Measurements from ENCODE around the gene RNF25. TPM values are rescaled to one million over a fixed set of nuclear protein-coding genes. Genes with fewer than 3 reads are reported as not detected.

RNF25 gene
- total and polyA plus RNA-seq, 3 donors from 2014 or later: 26.0 to 57.8 (median 36.0) TPM

GRCh38 chr2:218644721-218645120 lies 27.1 kb downstream of the RNF25 start:
- no peaks in the 10 kb centered on the region for H3K36me3 ChIP-seq (ENCODE audit: low read depth, missing control alignments)
- H3K4me3 ChIP-seq: no peak overlapping the region
- DNase-seq: no peak
- no peak for TF ChIP-seq POLR2A (IDR thresholded peaks at IDR 0.05)
- peak in 1 of 3 experiments; percentile 8 for TF ChIP-seq CTCF (IDR thresholded peaks at IDR 0.05)
- H3K27me3 ChIP-seq: no peaks in the 10 kb centered on the region
- no peaks in the 10 kb centered on the region for H3K4me1 ChIP-seq
- WGBS, 2 donors: 89 to 91% methylated on average over 11 of the region's 11 CpGs
- no peak overlapping the region for H3K27ac ChIP-seq
- intact Hi-C loops (cut with DNase I; ENCODE audit: low total_unique reads): no loop called here
- H3K9me3 ChIP-seq: no peaks in the 10 kb centered on the region

- H3K27ac ChIP-seq: no peak overlapping the region
- no peak overlapping the region for H3K4me3 ChIP-seq
- no peak for TF ChIP-seq CTCF (IDR thresholded peaks at IDR 0.05)
- TF ChIP-seq POLR2A (IDR thresholded peaks at IDR 0.05): no peak
- H3K4me1 ChIP-seq: no peaks in the 10 kb centered on the region
- no peaks in the 10 kb centered on the region for H3K27me3 ChIP-seq
- intact Hi-C loops (cut with DNase I; ENCODE audit: low total_unique reads): no loop called here
- WGBS, 2 donors: 89 to 93% methylated on average over 3 to 9 of the region's 10 CpGs
- no peaks in the 10 kb centered on the region for H3K36me3 ChIP-seq (ENCODE audit: low read depth, missing control alignments)
- H3K9me3 ChIP-seq: no peaks in the 10 kb centered on the region
- DNase-seq: no peak
Measured at GRCh38 chr2:218643751-218644310, 28.0 kb downstream of the RNF25 start.

- intact Hi-C loops (cut with DNase I; ENCODE audit: low total_unique reads): no loop called here
- no peaks in the 10 kb centered on the region for H3K9me3 ChIP-seq
- 85 to 93% methylated on average over 12 to 16 of the region's 17 CpGs for WGBS, 2 donors
- H3K4me3 ChIP-seq: no peak overlapping the region
- no peaks in the 10 kb centered on the region for H3K36me3 ChIP-seq (ENCODE audit: low read depth, missing control alignments)
- no peak for DNase-seq
- no peak overlapping the region for H3K27ac ChIP-seq
- TF ChIP-seq CTCF (IDR thresholded peaks at IDR 0.05) (no peak), POLR2A (IDR thresholded peaks at IDR 0.05) (no peak)
- no peaks in the 10 kb centered on the region for H3K27me3 ChIP-seq
- no peaks in the 10 kb centered on the region for H3K4me1 ChIP-seq
Measured at GRCh38 chr2:218642786-218643185, 29.0 kb downstream of the RNF25 start.

GRCh38 chr2:218642121-218642656 lies 29.6 kb downstream of the RNF25 start:
- Histone ChIP-seq H3K9me3 (no peaks in the 10 kb centered on the region), H3K4me1 (no peaks in the 10 kb centered on the region), H3K27me3 (no peaks in the 10 kb centered on the region), H3K4me3 (no peak overlapping the region), H3K27ac (no peak overlapping the region), H3K36me3 (ENCODE audit: low read depth, missing control alignments) (no peaks in the 10 kb centered on the region)
- 93 to 98% methylated on average over 6 to 17 of the region's 18 CpGs for WGBS, 2 donors
- no peak for DNase-seq
- TF ChIP-seq POLR2A (IDR thresholded peaks at IDR 0.05): no peak
- TF ChIP-seq CTCF (IDR thresholded peaks at IDR 0.05): no peak
- intact Hi-C loops (cut with DNase I; ENCODE audit: low total_unique reads): no loop called here

GRCh38 chr2:218638372-218638771 lies 33.4 kb downstream of the RNF25 start:
- Histone ChIP-seq H3K27ac (no peak overlapping the region), H3K4me3 (no peak overlapping the region), H3K36me3 (ENCODE audit: low read depth, missing control alignments) (no peaks in the 10 kb centered on the region), H3K9me3 (no peaks in the 10 kb centered on the region), H3K4me1 (no peaks in the 10 kb centered on the region), H3K27me3 (no peaks in the 10 kb centered on the region)
- WGBS, 2 donors: 96 to 97% methylated on average over 18 of the region's 18 CpGs
- DNase-seq: no peak
- intact Hi-C loops (cut with DNase I; ENCODE audit: low total_unique reads): no loop called here
- no peak for TF ChIP-seq POLR2A (IDR thresholded peaks at IDR 0.05)

Data from testis (tissue), 3 donors.